HG03045 (cell line): ENCODE data around the gene SAP30L.

Experiments
- ATAC-seq: cut with Tn5 transposase; IDR thresholded peaks from one replicate; pipeline ENCODE4 v1.9.1; 2021; ENCODE audit warnings: mild to moderate bottlenecking, moderate library complexity; ENCODE audit not compliant: unreplicated experiment

Gene SAP30L

GRCh38 chr5:154460172-154460571 is 14.4 kb downstream of the SAP30L start:
- ATAC-seq: no peak

- ATAC-seq: no peak
These were observed 15.7 kb downstream of the SAP30L start for GRCh38 chr5:154461531-154461930.

GRCh38 chr5:154464438-154464837 is 18.6 kb downstream of the SAP30L start:
- no peak for ATAC-seq

GRCh38 chr5:154465169-154465568 is 19.4 kb downstream of the SAP30L start:
- ATAC-seq: no peak

GRCh38 chr5:154466147-154466546 is 20.4 kb downstream of the SAP30L start:
- ATAC-seq: no peak

GRCh38 chr5:154466671-154467070 is 20.9 kb downstream of the SAP30L start:
- no peak for ATAC-seq

- ATAC-seq: peak; percentile 93
These were observed 22.0 kb downstream of the SAP30L start for GRCh38 chr5:154467655-154468354.

GRCh38 chr5:154470137-154470536 is 24.3 kb downstream of the SAP30L start:
- ATAC-seq: no peak

- no peak for ATAC-seq
These were observed 25.4 kb downstream of the SAP30L start for GRCh38 chr5:154470947-154471870.

GRCh38 chr5:154472871-154473580 is 27.2 kb downstream of the SAP30L start:
- no peak for ATAC-seq

- ATAC-seq: no peak
These were observed 27.9 kb downstream of the SAP30L start for GRCh38 chr5:154473581-154474283.

- ATAC-seq: no peak
These were observed 28.9 kb downstream of the SAP30L start for GRCh38 chr5:154474396-154475334.

GRCh38 chr5:154475591-154476353 is 30.0 kb downstream of the SAP30L start:
- ATAC-seq: no peak

- ATAC-seq: no peak
These were observed 30.8 kb downstream of the SAP30L start for GRCh38 chr5:154476354-154477205.

- no peak for ATAC-seq
These were observed 31.8 kb downstream of the SAP30L start for GRCh38 chr5:154477382-154478223.

GRCh38 chr5:154478224-154478565 is 32.4 kb downstream of the SAP30L start, which contains the start of gene HAND1:
TSS of gene HAND1 (minus strand) at chr5:154478227. CDS start at chr5:154478008, 219 bp downstream.
- no peak for ATAC-seq

GRCh38 chr5:154478752-154479159 is 33.0 kb downstream of the SAP30L start:
- no peak for ATAC-seq
